Activated naive CD4-positive, alpha-beta T cell treated with anti-CD3 and anti-CD28 coated beads for 36 hours (primary cell): ENCODE results near the gene CD82. TPM values are rescaled to one million over a fixed set of nuclear protein-coding genes. Genes with fewer than 3 reads are reported as not detected.

Experiments used
- CTCF ChIA-PET: fragments of 350-600 bp; sonication (Branson Sonifier 250); formaldehyde crosslinking; loops from one replicate; lab custom pipeline; 2021; ENCODE audit warnings: antibody characterized with exemption; lab: Charles Lee
- DNase-seq: peaks from one replicate; pipeline ENCODE4 v3.0.0-alpha.2; 2020
- H3K27ac Mint-ChIP-seq: one replicate; pipeline ENCODE4 v1.8.0; 2021; ENCODE audit warnings: mild to moderate bottlenecking, mixed read lengths
- H3K27me3 Mint-ChIP-seq: one replicate; pipeline ENCODE4 v1.8.0; 2021; ENCODE audit warnings: low read depth, mixed read lengths
- H3K36me3 Mint-ChIP-seq: one replicate; pipeline ENCODE4 v1.8.0; 2021; ENCODE audit warnings: low read depth, mixed read lengths
- H3K4me1 Mint-ChIP-seq: one replicate; pipeline ENCODE4 v1.8.0; 2021; ENCODE audit warnings: low read depth, mixed read lengths
- H3K4me3 Mint-ChIP-seq: one replicate; pipeline ENCODE4 v1.8.0; 2021; ENCODE audit warnings: mild to moderate bottlenecking, moderate library complexity, mixed read lengths
- H3K9me3 Mint-ChIP-seq: one replicate; pipeline ENCODE4 v1.8.0; 2021; ENCODE audit warnings: mixed read lengths
- intact Hi-C: fragments of 100-400 bp; cut with micrococcal nuclease; formaldehyde crosslinking; loops from one replicate; pipeline ENCODE4 v1.15.1; 2023
- total RNA-seq, 2 experiments: library from RNA; stranded (reverse); gene quantifications; one replicate each; pipeline ENCODE4 v1.2.3, GENCODE V29; 2021

The CD82 gene
- total RNA-seq, 2 experiments from 2014 or later: 140 to 141 TPM

DNA sequence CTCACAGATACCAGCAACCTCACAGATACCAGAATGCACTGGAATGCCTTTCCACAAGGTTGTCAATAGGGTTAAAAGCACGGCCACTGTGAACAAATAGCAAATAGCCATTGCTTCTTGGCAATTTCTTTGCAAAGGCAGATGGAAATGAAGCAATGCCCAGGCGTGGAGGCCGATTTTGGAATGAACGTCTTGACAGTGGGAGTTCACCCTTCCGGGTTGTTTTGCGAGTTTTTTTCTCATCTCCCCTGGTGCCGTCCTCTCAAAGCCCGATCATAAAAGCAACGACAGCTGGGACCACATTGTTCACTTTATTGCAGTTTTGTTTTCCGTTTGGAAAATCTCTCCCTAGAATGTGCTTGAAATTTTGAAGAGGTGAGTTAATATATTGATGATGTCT is 38.0 kb upstream of the CD82 start:
- Mint-ChIP-seq H3K9me3 (no peaks in the 10 kb centered on the region), H3K36me3 (no peaks in the 10 kb centered on the region), H3K4me3 (no peak overlapping the region), H3K4me1 (peaks cover 37% of the 10 kb centered on the region), H3K27me3 (peaks cover under 1% of the 10 kb centered on the region), H3K27ac (no peak overlapping the region)
- intact Hi-C loops: no loop called here
- DNase-seq: no peak
- CTCF ChIA-PET: interaction anchor here (1.1 to 1.3 kb wide), 3 partner anchors 12 to 242 kb away, joined by 4 to 8 read pairs (median 5); no protein-coding TSS in a partner anchor

DNA sequence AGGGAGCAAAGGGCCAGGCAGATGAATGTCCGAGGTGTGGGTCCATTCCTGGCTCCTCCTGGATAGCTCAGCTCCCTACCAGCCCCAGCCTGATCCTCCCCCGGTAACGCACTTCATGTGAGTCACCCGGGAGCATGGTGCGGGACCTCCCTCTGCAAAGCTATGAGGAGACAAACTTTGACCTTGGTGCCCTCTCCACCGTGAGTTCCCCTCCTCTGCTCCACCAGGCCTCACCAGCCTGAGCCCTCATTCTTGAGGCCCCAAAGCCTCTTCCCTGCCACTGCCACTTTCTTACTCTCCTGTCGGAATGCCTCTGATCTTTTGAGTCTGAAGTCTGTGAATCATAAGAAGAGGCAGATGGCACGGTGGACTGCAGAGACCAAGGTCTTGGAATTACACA is 37.4 kb upstream of the CD82 start:
- Mint-ChIP-seq H3K27ac (no peak overlapping the region), H3K4me3 (no peak overlapping the region), H3K36me3 (no peaks in the 10 kb centered on the region), H3K9me3 (no peaks in the 10 kb centered on the region), H3K4me1 (peaks cover 37% of the 10 kb centered on the region), H3K27me3 (no peaks in the 10 kb centered on the region)
- intact Hi-C loops: no loop called here
- CTCF ChIA-PET: interaction anchor here (1.1 to 1.3 kb wide), 2 partner anchors 11 to 242 kb away, joined by 4 to 5 read pairs; no protein-coding TSS in a partner anchor
- no peak for DNase-seq

DNA sequence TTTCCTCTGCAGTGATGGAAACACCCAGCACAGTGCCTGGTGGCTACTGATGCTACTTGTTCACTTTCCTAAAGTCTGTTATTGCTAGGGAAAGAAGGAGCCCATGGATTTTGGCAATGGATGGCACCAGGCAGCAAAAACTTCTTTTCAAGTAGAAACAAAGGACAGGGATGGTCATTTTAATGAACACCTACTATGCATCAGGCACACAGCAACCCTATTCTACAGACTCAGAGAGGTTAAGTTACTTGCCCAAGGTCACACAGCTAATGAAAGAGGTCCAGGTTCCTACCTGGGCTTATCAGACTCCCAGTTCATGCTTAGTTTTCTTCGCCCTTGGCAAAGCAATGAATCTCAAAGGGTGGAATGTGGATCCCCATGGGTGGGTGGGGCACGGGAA is 36.9 kb upstream of the CD82 start:
- DNase-seq: no peak
- intact Hi-C loops: no loop called here

DNA sequence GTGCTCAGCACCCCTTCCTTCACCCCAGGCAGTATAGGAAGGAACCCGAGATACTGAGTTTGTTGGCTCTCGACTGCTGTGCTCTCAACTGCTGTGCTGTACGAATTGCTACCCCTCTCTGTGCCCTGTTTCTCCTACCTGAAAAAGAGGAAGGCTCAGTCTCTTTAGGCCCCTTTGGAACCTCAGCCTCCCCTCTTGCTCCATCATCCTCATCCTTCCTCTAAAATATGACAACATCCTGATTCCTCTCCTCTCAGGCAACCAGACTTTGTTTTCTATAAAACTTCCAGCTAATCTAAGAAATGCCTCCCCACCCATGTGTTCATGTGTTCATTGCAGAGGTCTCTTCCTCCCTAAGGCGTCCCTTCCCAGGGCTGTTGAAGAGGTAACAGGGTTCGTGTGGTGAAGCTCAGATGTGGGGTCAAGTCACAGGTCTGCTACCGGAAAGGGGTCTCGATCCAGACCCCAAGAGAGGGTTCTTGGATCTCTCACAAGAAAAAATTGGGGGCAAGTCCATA is 35.5 kb upstream of the CD82 start:
- CTCF ChIA-PET: interaction anchor here (0.7 kb wide), 1 partner anchor 9 kb away, joined by 3 read pairs; no protein-coding TSS in a partner anchor
- H3K4me1 Mint-ChIP-seq: peaks cover 37% of the 10 kb centered on the region
- no peak overlapping the region for H3K4me3 Mint-ChIP-seq
- DNase-seq: no peak
- no peaks in the 10 kb centered on the region for H3K9me3 Mint-ChIP-seq
- H3K36me3 Mint-ChIP-seq: no peaks in the 10 kb centered on the region
- intact Hi-C loops: loop anchor here (1.0 to 10.0 kb wide), 6 partner anchors 35 to 425 kb away; partner anchors contain the start of gene CD82
- no peaks in the 10 kb centered on the region for H3K27me3 Mint-ChIP-seq
- H3K27ac Mint-ChIP-seq: peak overlapping the region; percentile 82

More for the DNA sequence above, 36.9 kb upstream of the CD82 start:
- Mint-ChIP-seq H3K4me1 (peaks cover 37% of the 10 kb centered on the region), H3K27me3 (no peaks in the 10 kb centered on the region), H3K4me3 (no peak overlapping the region), H3K36me3 (no peaks in the 10 kb centered on the region), H3K27ac (no peak overlapping the region), H3K9me3 (no peaks in the 10 kb centered on the region)
- CTCF ChIA-PET: interaction anchor here (1.3 kb wide), 1 partner anchor 243 kb away, joined by 4 read pairs; no protein-coding TSS in a partner anchor

DNA sequence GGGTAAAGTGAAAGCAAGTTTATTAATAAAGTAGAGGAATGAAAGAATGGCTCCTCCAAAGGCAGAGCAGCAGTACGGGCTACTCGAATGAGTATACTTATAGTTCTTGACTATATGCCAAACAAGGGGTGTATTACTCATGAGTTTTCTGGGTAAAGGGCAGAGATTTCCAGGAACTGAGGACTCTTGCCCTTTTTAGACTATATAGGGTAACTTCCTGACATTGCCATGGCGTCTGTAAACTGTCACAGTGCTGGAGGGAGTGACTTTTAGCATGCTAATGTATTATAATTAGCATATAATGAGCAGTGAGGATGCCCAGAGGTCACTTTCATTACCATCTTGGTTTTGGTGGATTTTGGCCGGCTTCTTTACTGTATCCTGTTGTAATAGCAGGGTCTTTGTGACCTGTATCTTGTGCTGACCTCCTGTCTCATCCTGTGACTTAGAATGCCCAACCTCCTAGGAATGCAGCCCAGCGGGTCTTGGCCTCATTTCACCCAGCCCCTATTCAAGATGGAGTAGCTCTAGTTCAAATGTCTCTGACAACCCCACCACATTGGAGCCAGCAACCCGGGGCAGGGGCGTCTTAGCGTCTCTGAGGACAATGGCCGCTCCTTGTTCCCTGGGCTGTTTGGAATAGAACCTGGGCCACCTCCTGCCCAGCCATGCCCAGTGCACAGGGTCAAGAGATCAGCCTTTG is 34.9 kb upstream of the CD82 start:
- Mint-ChIP-seq H3K4me3 (no peak overlapping the region), H3K27ac (peak overlapping the region; percentile 82), H3K4me1 (peaks cover 37% of the 10 kb centered on the region), H3K27me3 (no peaks in the 10 kb centered on the region), H3K9me3 (no peaks in the 10 kb centered on the region), H3K36me3 (no peaks in the 10 kb centered on the region)
- intact Hi-C loops: loop anchor here (1.0 to 10.0 kb wide), 6 partner anchors 35 to 425 kb away; partner anchors contain the start of gene CD82
- CTCF ChIA-PET: interaction anchor here (0.6 to 0.7 kb wide), 2 partner anchors 10 to 14 kb away, joined by 3 read pairs; no protein-coding TSS in a partner anchor
- peak; percentile 70 for DNase-seq

DNA sequence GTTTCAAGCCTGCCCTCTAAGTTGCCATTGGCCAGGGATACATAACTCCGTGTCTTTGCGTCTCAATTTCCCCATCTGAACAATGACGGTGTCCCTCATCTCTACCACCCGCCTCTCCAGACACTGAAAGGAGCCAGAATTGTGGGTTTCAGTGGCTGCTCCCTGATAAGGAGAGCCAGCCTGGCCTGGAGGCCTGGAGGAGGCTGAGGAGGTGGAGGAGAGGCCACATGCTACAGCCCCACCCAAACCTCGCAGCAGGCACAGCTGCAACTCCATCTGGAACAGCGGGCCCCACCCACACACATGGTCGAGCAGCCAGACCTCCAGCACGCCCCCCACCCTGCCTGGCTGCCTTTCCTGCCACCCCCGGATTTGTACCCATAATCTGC is 34.4 kb upstream of the CD82 start:
- H3K36me3 Mint-ChIP-seq: no peaks in the 10 kb centered on the region
- H3K9me3 Mint-ChIP-seq: no peaks in the 10 kb centered on the region
- intact Hi-C loops: loop anchor here (2.0 to 10.0 kb wide), 2 partner anchors 56 to 338 kb away; no protein-coding TSS in a partner anchor
- no peak overlapping the region for H3K4me3 Mint-ChIP-seq
- no peak for DNase-seq
- H3K4me1 Mint-ChIP-seq: peaks cover 37% of the 10 kb centered on the region
- CTCF ChIA-PET: interaction anchor here (0.6 to 7.1 kb wide), 2 partner anchors 7 to 14 kb away, joined by 3 to 91 read pairs; no protein-coding TSS in a partner anchor
- peak overlapping the region; percentile 77 for H3K27ac Mint-ChIP-seq
- no peaks in the 10 kb centered on the region for H3K27me3 Mint-ChIP-seq

DNA sequence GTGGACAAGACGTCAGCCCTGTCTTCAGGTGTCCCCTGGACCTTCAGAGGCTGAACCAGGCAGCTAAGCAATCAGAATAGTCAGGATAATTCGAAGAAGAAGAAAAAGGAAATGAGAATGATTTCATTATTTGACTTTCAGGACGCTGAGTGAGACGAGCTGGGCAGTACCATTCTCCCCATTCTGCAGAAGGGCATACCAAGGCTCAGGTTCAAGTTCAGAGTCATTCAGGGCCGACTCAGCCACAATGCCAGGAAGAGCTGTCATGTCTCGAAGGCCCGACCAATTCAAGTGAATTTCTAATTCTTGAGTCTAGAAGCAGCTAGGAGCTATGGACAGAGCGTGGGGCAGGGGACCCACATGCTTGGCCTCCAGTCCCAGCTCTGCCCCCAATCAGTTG is 33.8 kb upstream of the CD82 start:
- Mint-ChIP-seq H3K27ac (peak overlapping the region; percentile 77), H3K4me1 (peaks cover 37% of the 10 kb centered on the region), H3K4me3 (no peak overlapping the region), H3K27me3 (no peaks in the 10 kb centered on the region), H3K9me3 (no peaks in the 10 kb centered on the region), H3K36me3 (no peaks in the 10 kb centered on the region)
- no peak for DNase-seq
- CTCF ChIA-PET: interaction anchor here (0.8 to 7.1 kb wide), 2 partner anchors 8 to 10 kb away, joined by 3 to 91 read pairs; no protein-coding TSS in a partner anchor
- intact Hi-C loops: loop anchor here (2.0 to 10.0 kb wide), 2 partner anchors 57 to 339 kb away; no protein-coding TSS in a partner anchor

DNA sequence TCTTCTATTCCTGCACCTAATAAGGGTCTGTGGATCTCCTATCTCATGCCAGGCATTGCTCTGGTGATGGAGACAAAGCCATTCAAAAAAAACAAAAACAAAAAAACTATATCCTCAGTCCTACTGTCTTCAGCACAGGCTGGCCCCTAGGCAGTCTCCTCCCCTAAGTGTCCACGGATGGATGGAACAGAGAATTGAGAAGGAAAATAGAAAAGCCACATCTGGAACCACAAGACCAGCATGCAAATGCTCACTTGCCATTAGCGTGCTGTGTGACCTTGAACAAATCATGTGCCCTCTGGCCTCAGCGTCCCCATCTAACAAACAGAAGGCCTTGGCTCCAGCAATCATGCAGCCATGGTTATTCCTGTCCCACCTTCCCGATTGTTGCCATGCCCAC is 32.7 kb upstream of the CD82 start:
- H3K36me3 Mint-ChIP-seq: no peaks in the 10 kb centered on the region
- DNase-seq: no peak
- H3K4me3 Mint-ChIP-seq: no peak overlapping the region
- no peaks in the 10 kb centered on the region for H3K9me3 Mint-ChIP-seq
- H3K27me3 Mint-ChIP-seq: no peaks in the 10 kb centered on the region
- CTCF ChIA-PET: interaction anchor here (7.1 kb wide), 1 partner anchor 9 kb away, joined by 91 read pairs; no protein-coding TSS in a partner anchor
- no peak overlapping the region for H3K27ac Mint-ChIP-seq
- intact Hi-C loops: loop anchor here (10.0 kb wide), 1 partner anchor 58 kb away; no protein-coding TSS in a partner anchor
- peaks cover 26% of the 10 kb centered on the region for H3K4me1 Mint-ChIP-seq

DNA sequence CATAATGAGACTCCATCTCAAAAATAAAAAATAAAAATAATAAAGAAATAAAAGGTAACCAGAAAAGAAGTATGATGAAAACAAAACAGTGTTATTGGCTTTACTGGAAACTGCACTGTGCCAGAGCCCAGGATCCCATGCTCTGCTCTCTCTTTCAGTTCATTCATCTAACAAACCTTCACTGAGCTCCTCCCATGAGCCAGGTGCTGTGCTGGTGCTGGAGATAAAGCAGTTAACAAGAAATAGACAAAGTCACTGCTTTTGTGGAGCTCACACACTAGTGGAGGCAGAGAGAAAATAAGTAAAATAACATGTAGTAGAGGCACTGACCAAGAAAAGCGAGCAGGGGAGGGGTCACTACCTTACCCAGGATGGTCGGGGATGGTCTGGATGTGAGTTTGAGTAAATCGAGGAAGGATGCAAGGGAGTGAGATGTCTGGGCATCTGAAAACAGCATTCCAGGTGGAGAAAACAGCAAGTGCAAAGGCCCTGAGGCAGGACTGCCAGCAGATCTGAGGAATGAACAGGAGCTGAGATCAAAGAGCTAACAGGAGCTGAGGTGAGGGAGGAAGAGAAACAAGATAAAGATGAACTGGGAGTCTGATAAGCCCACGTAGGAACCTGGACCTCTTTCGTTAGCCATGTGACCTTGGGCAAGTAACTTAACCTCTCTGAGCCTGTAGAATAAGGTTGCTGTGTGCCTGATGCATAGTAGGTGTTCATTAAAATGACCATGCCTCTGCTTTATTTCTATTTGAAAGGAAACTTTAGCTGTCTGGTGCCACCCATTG is 31.3 kb upstream of the CD82 start:
- CTCF ChIA-PET: interaction anchor here (0.6 to 7.1 kb wide), 6 partner anchors 10 to 440 kb away, joined by 3 to 91 read pairs (median 4); no protein-coding TSS in a partner anchor
- no peak overlapping the region for H3K4me3 Mint-ChIP-seq
- intact Hi-C loops: loop anchor here (10.0 kb wide), 1 partner anchor 59 kb away; no protein-coding TSS in a partner anchor
- no peaks in the 10 kb centered on the region for H3K36me3 Mint-ChIP-seq
- H3K4me1 Mint-ChIP-seq: peaks cover 23% of the 10 kb centered on the region
- no peaks in the 10 kb centered on the region for H3K9me3 Mint-ChIP-seq
- no peaks in the 10 kb centered on the region for H3K27me3 Mint-ChIP-seq
- H3K27ac Mint-ChIP-seq: no peak overlapping the region
- no peak for DNase-seq

DNA sequence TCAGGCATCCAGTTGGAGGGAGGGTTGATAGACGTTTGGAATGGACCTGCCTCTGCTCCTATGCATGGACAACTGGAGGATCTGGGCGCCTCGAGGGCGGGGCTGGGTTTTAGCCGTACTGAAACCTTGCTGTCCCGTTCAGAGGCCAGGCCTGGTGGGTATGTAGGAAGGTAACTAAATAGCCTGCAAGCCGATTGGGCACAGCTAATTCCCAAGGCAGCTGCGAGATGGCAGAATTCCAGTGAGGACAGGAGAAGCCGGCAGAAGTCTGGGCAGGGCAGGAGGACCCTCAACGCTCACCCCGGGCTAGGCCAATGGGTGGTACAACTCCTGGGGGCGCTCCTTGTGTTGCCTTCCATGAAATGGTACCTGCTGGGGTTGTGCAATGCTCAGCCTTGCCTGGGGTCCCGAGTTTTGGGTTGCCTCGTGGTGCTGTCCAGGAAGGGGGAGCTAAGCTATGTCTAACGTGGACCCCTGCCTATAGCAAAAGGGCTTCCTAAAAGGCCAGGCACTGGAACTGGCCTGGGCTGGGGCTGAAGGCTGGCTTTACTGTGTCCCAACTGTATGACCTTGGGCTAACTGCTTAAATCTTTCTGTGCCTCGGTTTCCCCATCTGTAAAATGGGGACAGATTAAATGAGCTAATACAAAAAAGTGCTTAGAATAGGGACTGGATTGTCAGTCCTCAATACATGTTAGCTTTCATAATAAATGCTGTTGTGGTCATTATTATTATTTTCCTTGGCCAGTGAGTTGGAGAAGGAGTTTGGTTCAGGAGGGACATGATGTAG is 30.1 kb upstream of the CD82 start:
- H3K4me3 Mint-ChIP-seq: no peak overlapping the region
- H3K9me3 Mint-ChIP-seq: no peaks in the 10 kb centered on the region
- no peak overlapping the region for H3K27ac Mint-ChIP-seq
- no peak for DNase-seq
- H3K27me3 Mint-ChIP-seq: no peaks in the 10 kb centered on the region
- intact Hi-C loops: loop anchor here (10.0 kb wide), 1 partner anchor 61 kb away; no protein-coding TSS in a partner anchor
- CTCF ChIA-PET: interaction anchor here (0.6 to 7.1 kb wide), 8 partner anchors 12 to 441 kb away, joined by 3 to 91 read pairs (median 4); no protein-coding TSS in a partner anchor
- no peaks in the 10 kb centered on the region for H3K36me3 Mint-ChIP-seq
- H3K4me1 Mint-ChIP-seq: peaks cover 13% of the 10 kb centered on the region
